HG03095 (cell line): ENCODE data around the gene CLNS1A.
"Not testable (repeated sequence)": the region's sequence is repeated elsewhere in the genome, so short reads cannot be mapped to it uniquely, and the experiment has no call there.

ENCODE experiments used
- ATAC-seq: cut with Tn5 transposase; IDR thresholded peaks from one replicate; pipeline ENCODE4 v1.9.1; 2021; ENCODE audit warnings: moderate library complexity; ENCODE audit not compliant: unreplicated experiment

Gene CLNS1A, protein sequence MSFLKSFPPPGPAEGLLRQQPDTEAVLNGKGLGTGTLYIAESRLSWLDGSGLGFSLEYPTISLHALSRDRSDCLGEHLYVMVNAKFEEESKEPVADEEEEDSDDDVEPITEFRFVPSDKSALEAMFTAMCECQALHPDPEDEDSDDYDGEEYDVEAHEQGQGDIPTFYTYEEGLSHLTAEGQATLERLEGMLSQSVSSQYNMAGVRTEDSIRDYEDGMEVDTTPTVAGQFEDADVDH

DNA sequence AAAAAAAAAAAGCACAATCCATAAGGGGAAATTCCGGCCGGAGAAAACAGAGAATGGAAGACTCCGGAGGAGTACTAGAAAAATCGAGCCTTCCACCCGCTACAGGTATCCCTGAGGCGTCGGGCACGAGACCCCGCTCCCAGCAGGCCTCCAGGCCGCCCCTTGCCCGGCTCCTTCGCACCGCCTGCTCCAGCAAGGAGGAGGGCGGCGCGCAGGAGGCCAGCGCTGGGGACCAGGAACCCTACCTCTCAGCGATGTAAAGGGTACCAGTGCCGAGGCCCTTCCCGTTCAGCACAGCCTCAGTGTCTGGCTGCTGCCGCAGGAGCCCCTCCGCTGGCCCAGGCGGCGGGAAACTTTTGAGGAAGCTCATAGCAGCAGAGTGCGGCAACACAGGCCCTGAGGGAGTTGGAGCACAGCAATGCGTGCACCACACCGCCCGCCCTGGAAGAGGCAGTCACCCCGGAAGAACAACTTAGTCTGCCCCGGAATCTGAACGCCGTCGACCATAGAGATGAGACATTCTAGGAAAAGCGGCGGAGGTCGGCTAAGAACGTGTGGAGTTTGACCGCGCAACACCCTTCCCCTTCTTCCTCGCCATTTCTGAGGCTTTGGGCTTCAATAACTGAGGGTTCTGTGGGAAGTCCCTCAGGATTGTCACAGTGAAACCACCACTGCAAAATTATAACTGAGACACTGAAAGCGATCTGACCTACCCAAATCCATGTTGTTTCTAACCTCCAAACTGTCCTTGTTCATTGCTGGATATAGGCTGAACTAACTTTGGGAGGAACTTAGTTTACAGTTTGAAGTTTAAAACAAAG, at the start of gene CLNS1A:
TSS of gene CLNS1A (minus strand) at position 450 of the 821 bp plus-strand sequence. CDS start at position 370, 80 bp downstream.
- ATAC-seq: peak; percentile 91

DNA sequence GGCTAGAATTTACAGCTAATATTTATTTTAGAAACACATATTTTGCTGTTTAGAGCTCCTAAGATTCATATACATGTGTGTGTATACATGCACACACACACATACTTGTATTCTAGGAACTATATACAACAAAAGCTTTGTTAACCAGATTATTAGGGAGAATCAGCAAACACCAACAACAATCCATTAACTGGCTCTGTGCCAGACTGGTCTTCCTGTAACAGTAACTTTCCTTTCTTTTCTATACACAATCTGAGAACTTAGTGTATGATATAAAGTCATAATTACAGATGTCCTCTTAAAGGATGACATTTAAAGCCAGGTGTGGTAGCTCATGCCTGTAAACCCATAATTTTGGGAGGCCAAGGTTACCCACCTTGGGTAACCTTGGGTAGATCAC, 49.5 kb upstream of the CLNS1A start:
- no peak for ATAC-seq

DNA sequence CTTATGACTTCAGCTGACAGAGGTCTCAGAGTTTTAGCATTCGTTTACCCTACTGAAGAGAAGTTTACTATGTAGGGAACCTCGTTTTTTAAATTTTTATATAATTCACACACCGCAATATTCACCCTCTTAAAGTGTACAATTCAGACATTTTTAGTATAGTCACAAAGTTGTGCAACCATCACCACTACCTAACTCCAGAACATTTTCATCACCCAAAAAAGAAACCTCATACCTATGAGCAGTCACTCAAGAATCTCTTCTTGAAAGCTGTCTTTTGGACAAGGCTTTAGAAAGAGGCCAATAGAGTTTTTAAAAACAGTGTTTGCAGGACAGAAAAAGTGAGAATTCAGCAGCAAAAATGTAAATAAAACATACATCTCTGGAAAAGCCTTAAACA, 39.5 kb upstream of the CLNS1A start:
- no peak for ATAC-seq

DNA sequence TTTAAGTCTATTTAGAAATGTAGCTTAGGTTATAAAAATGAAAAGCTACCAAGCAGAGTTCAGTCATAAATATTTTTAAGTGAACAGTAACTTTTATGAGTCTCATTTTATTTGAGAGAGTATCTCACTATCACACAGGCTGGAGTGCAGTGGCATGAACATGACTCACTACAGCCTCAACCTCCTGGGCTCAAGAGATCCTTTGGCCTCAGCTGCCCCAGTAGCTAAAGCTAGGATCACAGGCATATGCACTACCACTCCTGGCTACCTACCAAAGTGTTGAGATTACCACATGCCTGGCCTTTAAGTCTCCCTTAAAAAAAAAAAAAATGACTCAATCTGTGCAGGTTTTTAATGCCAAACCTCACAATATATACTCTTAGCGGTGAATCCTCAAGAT, 34.7 kb upstream of the CLNS1A start:
- ATAC-seq: no peak

DNA sequence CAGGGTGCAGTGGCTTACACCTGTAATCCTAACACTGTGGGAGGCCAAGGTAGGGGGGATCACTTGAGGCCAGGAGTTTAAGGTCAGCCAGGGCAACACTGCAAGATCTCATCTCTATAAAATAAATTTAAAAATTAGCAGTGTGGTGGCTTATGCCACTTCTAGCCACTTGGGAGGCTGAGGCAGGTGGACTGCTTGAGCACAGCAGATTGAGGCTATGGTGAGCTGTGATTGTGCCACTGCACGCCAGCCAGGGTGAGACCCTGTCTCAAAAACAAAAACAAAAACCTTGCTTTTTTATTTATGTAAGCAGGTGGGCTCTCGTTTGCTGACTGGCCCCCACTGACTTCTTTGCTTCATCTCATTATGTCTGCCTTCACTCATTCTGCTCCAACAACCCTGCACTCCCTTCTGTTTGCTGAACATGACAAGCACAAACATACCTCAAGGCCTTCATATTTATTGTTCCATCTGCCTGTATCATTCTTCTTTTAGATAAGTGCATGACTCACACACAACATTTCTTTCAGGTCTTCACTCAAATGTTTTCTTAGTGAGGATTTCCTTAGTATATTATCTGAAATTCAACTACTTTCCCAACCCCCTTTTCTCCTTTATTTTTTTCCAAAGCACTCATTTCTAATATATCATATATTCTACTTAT, 32.4 kb upstream of the CLNS1A start:
- no peak for ATAC-seq

DNA sequence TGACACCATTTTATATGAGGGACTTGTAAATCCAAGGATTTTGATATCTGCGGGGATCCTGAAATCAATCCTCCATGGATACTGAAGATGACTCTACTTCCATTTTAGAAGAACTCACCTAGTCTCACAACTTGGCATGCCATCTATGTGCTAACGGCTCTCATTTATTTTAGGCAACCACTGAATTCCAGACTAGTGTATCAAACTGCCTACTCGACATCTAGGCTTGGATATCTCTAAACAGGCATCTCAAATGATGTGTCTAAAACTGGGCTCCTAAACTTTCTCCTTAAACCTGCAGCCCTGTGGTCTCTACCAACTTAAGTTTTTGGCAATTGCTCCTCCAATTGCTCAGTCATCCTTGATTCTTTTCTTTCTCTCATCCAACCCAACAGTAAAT, 31.2 kb upstream of the CLNS1A start:
- no peak for ATAC-seq

DNA sequence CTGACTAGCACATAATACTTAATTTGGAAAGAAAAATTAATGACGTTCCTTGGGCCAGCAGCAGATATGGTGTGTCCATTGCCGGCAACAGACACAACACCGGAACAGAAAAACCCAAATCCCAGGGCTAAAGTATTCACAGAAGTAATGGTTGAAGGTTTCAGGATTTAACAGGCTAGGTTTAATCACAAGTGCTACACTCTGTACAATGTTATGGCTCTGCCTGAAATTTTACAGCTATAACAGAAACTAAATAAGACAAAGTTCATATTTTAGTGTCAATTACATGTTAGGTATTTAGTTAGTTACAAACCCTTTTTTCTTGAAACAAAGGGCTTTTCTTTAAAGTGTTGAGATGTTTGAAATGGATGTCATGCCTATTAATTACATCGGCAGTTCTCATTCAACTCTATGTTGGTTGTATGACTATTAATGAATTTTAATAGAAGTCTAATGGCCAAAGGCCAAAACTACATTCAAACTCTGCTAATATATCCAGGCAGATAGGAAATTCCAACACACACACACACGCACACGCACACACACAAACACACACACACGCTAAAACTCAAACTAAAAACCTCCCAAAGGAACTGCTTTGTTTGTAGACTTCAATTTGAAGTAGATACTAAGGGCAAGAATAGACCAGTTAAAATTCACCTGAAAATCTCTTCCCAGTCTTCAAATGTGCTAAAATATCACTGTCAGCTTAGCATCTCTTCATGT, 27.8 kb upstream of the CLNS1A start:
- ATAC-seq: no peak

DNA sequence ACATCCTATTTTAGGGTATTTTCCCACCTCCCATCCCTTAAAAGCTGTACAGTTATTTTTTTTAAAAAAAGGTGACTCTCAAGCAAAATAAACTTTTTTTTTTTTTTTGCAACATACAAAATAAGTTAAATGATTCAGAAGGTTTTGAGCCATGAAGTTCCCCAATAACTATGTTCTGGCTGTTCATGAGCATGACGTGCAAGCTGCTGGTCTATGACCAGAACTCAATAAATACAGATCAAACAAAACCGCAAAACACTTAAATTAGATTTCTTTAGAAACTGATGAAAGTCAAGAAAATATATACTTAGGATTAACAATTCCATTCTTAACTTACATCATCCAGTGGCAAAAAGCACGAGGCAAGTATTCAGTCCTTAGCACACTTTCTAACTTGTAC, 24.1 kb upstream of the CLNS1A start:
- ATAC-seq: no peak

DNA sequence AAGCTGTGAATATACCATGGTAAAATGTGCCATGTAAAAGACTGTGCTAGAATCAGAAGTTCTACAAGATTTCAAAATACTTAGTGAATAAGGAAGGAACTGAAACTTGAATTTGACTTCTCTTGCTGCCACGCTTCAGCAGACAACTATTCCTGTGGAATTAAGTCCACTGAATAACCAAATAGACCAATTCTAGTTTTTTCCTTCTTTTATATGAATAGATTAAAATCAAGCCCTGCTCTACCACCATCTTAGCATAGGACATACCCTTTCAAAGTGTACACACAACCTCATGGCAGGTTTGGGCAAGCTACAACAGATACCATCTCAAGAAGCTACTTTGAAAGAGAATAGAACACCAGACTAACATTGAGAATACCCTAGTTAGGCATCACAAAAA, 23.4 kb upstream of the CLNS1A start:
- no peak for ATAC-seq

DNA sequence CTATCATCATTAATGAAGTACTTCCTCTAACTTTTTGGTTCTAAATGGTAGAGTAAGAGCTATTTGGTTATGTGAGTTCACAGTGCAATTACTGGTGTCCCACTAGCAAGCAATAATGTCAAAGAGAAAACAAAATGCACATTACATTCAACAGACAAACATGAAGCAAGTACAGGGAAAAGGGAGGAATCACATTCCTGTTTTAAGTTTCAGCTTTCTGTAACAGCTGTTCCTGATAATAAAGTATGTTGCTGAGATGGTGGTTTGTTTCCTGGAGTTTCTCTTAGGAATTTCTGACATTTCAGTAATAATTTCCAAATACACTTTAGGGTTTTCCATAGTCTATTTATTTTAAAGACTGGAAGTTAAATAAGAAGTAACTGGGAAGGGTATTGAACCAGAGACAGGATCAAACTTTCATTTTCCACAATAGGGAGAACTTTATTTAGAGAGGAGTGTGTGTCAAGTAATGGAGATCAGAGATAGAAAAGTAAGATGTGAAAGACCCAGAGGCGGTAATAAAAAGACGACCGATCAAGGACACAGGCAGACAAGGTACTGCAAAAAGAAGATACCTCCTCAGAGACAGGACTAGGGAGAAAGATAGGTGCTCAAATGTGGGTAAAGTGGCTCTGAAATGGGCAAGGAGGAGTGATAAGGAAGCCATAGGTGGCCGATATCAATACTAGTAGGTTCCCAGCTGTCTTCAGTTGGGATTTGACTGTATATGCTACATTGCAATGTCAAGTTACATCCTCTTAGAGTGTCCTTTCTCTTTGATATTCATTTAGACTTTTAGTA, 20.8 kb upstream of the CLNS1A start:
- no peak for ATAC-seq

DNA sequence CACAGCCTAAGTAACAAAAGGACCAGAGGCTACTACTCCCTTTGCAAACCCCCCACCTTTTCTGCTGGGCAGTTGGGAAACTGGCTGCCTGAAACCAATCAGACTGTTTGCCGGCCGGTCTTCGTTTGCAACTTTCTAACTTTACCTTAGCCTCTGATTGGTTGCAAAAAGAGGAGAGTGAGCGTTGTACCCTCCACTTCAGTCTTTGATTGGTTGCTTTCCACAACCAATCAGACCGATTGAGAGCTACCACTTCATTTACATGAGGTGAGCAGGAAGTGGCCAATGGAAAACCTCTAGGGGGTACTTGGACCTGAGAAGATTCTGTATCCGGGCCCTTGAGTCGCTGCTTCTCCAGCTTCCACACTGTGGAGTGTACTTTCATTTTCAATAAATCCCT, 18.8 kb upstream of the CLNS1A start:
- no peak for ATAC-seq

DNA sequence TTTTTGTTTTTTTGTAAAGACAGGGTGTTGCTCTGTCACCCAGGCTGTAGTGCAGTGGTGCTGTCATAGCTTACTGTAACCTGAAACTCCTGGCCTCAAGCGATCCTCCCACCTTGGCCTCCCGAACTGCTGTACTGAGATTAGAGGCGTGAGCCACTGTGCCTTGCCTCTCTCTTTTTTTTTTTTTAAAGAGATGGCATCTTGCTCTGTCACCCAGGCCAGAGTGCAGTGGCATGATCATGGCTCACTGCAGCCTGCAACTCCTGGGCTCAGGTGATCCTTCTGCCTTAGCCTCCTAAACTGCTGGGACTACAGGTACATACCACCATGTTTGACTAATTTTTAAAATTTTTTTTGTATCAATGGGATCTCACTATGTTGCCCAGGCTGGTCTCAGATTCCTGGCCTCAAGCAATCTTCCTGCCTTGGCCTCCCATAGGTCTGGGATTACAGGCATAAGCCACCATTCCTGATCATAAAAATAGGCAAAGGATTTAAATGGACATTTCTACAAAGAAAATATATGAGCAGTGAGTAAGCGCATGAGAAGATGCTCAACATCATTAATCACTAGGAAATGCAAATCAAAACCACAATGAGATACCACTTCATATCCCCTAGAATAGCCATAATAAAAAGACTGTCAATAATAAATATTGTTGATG, 17.3 kb upstream of the CLNS1A start:
- no peak for ATAC-seq

DNA sequence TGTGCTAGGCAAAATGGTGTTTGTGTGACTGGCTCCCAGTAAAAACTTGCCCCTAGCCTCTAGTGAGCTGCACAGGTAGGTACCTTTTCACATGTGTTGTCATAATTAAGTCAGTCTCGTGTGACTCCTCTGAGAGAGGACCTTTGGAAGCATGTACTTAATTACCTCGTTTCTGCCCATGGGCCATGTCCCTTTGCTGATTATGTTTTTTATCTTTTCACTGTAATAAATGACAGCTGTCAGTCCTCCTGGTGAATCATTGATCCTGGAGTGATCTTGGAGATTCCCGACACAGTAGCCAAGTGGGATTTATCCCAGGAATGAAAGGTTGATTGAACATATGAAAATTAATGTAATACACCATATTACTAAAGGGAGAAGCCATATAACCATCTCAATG, 12.5 kb upstream of the CLNS1A start:
- ATAC-seq: no peak

DNA sequence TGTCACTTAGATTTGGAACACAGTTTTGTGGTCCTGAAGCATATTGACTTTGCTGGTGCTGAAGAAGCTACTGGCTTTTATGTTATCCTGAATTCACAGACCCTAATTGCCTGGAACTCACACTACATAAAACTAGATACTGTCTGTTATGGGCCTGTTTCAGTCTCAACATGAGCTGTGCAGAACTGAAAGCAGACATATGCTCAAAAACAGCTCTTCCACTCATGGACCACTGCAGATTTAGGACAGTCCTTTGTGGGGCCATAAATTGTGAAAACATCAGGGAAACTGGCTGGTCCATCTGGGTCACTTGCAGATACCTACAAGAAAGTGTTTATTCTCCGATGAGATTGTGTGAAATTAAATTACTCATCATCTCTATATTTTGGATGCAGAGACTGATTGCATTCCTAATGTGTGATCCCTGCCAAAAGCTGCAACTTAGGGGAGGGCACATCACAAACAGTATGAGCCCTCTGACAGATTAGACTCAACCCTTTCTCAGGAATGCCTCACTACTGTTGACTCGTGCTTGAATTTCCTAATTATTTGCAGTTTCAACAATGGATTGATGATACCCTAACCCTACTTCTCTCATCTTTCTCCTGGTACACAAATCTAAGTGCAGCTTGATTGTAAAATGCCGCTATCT, 10.2 kb upstream of the CLNS1A start:
- ATAC-seq: no peak

DNA sequence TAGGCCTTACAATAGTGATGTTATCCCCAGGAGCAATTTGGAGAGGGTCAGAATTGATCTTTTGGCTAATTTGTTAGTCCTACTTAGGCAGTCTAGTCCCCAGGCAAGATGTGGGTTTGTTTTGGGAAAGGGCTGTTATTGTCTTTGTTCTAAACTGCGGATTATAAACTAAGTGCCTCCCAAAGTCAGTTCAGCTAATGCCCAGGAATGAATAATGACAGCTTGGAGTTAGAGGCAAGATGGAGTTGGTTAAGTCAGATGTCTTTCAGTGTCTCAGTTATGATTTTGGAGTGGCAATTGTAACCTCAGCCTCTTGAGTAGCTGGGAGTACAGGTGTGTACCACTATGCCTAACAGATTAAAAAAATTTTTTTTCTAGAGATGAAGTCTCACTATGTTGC, 7.3 kb upstream of the CLNS1A start:
- no peak for ATAC-seq

DNA sequence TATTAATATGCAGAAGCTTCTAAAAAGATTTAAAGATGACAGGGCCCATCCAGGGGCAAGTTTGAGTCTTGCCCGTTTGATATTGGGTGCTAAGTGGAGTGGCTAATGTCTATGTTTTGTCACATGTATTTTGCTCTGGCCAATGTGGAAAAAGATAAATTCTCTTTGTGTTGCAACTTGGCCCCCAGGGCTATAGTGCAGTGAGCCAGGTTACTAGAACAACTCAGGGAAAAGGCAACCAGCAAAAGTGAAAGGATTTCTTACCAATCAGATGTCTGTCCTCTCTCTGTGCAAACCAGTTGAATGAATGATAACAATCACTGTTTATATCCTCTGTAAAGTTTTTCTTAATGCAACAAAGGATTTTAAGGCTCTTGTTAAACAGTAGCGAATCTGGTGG, 4.6 kb upstream of the CLNS1A start:
- ATAC-seq: no peak

DNA sequence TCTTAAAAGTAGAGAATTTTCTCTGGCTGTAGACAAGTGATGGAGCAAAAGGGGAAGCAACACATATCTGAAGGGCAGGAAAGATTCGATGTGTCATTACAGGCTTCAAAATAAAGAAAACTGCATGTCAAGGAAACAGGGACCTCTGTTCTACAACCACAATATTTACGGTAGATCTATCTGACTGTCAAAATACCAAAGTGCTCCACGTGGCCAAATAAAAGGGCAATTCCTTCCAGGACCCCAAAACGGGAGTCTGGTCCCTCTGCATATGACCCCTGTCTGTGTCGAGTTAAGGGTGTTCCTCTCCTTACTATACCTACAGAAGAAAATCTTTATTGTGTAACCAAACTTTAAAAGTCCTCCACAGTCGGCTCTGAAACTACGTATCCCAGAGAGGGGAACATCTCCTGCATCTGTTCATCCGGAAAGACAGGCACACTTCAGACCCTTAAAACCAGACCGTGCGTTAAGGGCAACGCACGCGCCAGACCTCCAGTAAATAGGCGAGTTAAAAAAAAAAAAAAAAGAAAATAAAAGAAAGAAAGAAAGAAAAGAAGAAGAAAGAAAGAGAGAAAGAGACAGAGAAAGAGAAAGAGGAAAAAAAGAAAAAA, 756 bp downstream of the CLNS1A start:
- no peak for ATAC-seq

DNA sequence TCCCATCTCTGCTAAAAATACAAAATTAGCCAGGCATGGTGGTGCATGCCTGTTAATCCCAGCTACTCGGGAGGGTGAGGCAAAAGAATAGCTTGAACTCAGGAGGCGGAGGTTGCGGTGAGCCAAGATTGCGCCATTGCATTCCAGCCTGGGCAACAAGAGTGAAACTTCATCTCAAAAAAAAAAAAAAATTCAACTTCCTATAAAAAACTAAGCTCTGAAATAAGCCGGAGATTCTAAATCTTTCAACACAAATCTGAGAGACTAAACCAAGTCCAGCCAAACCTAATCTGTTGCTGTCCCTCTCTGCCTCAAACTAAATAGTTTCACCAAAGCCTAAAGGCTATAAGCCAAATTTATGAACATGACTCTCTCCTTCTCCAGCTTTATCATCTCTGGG, 3.7 kb downstream of the CLNS1A start:
- not testable (repeated sequence) for ATAC-seq

DNA sequence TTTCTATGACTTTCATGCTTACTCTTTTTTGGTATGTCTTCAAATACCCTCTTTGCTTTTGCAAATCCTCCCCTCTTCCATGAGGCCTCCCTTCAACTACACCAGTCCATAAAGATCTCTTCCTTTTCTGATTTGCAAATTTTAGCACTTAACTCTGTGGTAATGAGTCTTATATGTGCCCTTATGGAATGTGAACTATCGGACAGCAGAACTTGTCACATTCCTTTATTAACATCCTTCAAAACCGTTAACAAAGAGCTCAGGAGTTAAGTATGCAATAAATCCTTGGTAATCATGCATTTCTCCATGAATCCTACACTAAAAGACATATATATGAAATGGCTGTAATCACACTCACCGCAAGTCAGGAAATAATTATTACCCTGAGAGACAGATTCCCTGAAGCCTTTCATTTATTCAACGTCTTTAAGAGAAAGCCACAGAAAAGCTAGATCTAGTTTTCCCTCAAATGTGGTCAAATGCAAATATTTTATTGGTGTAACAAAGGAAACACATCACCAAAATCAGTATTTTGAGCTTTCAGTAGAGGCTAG, 7.4 kb downstream of the CLNS1A start:
- ATAC-seq: no peak
